KMS-11 (cell line): Measurements from ENCODE around the gene PEX6.
A peak's percentile ranks its signal among the peaks of the same experiment; 100 is the strongest.

ENCODE experiments used
- H2AFZ ChIP-seq: fragments of 200-600 bp; sonication (generic); 2 replicates; pipeline ENCODE4 v1.6.1; 2016; ENCODE audit warnings: antibody characterized with exemption, mixed run types, low read depth
- H3K27ac ChIP-seq: fragments of 200-600 bp; sonication (generic); 2 replicates; pipeline ENCODE4 v1.6.1; 2016; ENCODE audit warnings: mild to moderate bottlenecking, mixed run types
- H3K27me3 ChIP-seq: fragments of 200-600 bp; sonication (generic); 2 replicates; pipeline ENCODE4 v1.6.1; 2017; ENCODE audit warnings: mild to moderate bottlenecking, low read depth, mixed run types, moderate library complexity; ENCODE audit not compliant: insufficient read depth
- H3K36me3 ChIP-seq: fragments of 200-600 bp; sonication (generic); 2 replicates; pipeline ENCODE4 v1.6.1; 2017; ENCODE audit warnings: mild to moderate bottlenecking, mixed run types; ENCODE audit not compliant: insufficient read depth
- H3K4me1 ChIP-seq: fragments of 200-600 bp; sonication (generic); 2 replicates; pipeline ENCODE4 v1.6.1; 2016; ENCODE audit warnings: mild to moderate bottlenecking, low read depth, mixed run types; ENCODE audit not compliant: poor library complexity, severe bottlenecking
- H3K4me2 ChIP-seq: fragments of 200-600 bp; sonication (generic); 2 replicates; pipeline ENCODE4 v1.7.0; 2016; ENCODE audit warnings: mild to moderate bottlenecking, mixed run types
- H3K4me3 ChIP-seq: fragments of 200-600 bp; sonication (generic); IDR thresholded peaks from 2 replicates; pipeline ENCODE4 v1.6.1; 2017; ENCODE audit warnings: low read depth, low read length, mixed read lengths; ENCODE audit not compliant: insufficient read depth
- H3K79me2 ChIP-seq: fragments of 200-600 bp; sonication (generic); 2 replicates; pipeline ENCODE4 v1.6.1; 2016; ENCODE audit warnings: low read depth, mixed run types; ENCODE audit not compliant: insufficient read depth
- H3K9ac ChIP-seq: fragments of 200-600 bp; sonication (generic); 2 replicates; pipeline ENCODE4 v1.6.1; 2016; ENCODE audit warnings: mild to moderate bottlenecking, mixed run types
- H4K20me1 ChIP-seq: fragments of 200-600 bp; sonication (generic); 2 replicates; pipeline ENCODE4 v1.6.1; 2016; ENCODE audit warnings: mild to moderate bottlenecking, mixed run types; ENCODE audit not compliant: insufficient read depth
- TF ChIP-seq, protein P1 (sequence below): fragments of 200-600 bp; sonication (generic); conservative IDR thresholded peaks from 2 replicates; pipeline ENCODE4 v1.6.1; 2017; ENCODE audit warnings: low read depth, mild to moderate bottlenecking, antibody characterized with exemption, low read length, moderate library complexity, mixed read lengths

The PEX6 gene

GRCh38 chr6:43021270-43022047 is 42.5 kb upstream of the PEX6 start, which contains the start of gene RRP36:
Gene RRP36 (plus strand): TSS chr6:43021623. CDS start chr6:43021655, 32 bp downstream.
- H3K36me3 ChIP-seq, result no peaks in the 10 kb centered on the region
- no peaks in the 10 kb centered on the region for H4K20me1 ChIP-seq
- H2AFZ ChIP-seq, result peak within 1 kb of the TSS; percentile 87
- TF ChIP-seq, protein P1, sequence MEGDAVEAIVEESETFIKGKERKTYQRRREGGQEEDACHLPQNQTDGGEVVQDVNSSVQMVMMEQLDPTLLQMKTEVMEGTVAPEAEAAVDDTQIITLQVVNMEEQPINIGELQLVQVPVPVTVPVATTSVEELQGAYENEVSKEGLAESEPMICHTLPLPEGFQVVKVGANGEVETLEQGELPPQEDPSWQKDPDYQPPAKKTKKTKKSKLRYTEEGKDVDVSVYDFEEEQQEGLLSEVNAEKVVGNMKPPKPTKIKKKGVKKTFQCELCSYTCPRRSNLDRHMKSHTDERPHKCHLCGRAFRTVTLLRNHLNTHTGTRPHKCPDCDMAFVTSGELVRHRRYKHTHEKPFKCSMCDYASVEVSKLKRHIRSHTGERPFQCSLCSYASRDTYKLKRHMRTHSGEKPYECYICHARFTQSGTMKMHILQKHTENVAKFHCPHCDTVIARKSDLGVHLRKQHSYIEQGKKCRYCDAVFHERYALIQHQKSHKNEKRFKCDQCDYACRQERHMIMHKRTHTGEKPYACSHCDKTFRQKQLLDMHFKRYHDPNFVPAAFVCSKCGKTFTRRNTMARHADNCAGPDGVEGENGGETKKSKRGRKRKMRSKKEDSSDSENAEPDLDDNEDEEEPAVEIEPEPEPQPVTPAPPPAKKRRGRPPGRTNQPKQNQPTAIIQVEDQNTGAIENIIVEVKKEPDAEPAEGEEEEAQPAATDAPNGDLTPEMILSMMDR, result no peak
- H3K4me1 ChIP-seq, result peaks cover 37% of the 10 kb centered on the region
- peak within 1 kb of the TSS; percentile 70 for H3K27ac ChIP-seq
- no peak within 1 kb of the TSS for H3K4me3 ChIP-seq
- H3K27me3 ChIP-seq, result no peaks in the 10 kb centered on the region
- peak within 1 kb of the TSS; percentile 98 for H3K4me2 ChIP-seq
- peaks cover 29% of the 10 kb centered on the region for H3K79me2 ChIP-seq
- peak within 1 kb of the TSS; percentile 65; the same call in 1 of the 2 replicates for H3K9ac ChIP-seq

DNA sequence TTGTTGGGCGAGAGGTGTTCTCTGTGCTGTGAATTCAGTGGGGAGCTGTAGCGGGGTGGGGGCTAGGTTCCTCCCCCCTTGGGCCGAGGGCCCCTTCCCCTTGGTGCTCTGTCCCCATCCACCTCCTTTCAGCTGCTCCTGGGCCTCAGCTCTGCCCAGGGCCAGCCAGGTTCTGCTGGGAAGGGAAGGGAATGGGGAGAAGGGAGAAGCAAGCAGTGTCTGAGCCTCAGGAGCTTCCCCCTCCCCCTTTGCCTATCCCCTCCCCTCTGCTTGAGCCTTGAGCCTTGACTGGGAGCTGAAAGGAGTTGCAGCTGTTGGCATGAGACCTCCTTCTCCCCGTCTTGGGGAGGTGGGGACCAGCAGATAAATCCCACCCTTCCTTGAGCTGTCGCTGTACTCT is 41.9 kb upstream of the PEX6 start:
- peak overlapping the region; percentile 98 for H3K4me2 ChIP-seq
- H3K36me3 ChIP-seq, result no peaks in the 10 kb centered on the region
- H3K27me3 ChIP-seq, result no peaks in the 10 kb centered on the region
- TF ChIP-seq, protein P1, result no peak
- H3K4me3 ChIP-seq, result no peak overlapping the region
- H3K79me2 ChIP-seq, result peaks cover 35% of the 10 kb centered on the region
- peak overlapping the region; percentile 70 for H3K27ac ChIP-seq
- no peaks in the 10 kb centered on the region for H4K20me1 ChIP-seq
- H3K9ac ChIP-seq, result peak overlapping the region; percentile 65; the same call in 1 of the 2 replicates
- H2AFZ ChIP-seq, result peak overlapping the region; percentile 87; the same call in 1 of the 2 replicates
- peaks cover 43% of the 10 kb centered on the region for H3K4me1 ChIP-seq

GRCh38 chr6:43020052-43020705 is 41.2 kb upstream of the PEX6 start:
- Histone ChIP-seq H3K9ac (no peak overlapping the region), H2AFZ (no peak overlapping the region), H3K27ac (no peak overlapping the region), H3K4me1 (peaks cover 48% of the 10 kb centered on the region), H4K20me1 (no peaks in the 10 kb centered on the region), H3K36me3 (no peaks in the 10 kb centered on the region), H3K4me2 (no peak overlapping the region; the same call in 1 of the 2 replicates), H3K27me3 (no peaks in the 10 kb centered on the region), H3K4me3 (no peak overlapping the region), H3K79me2 (peaks cover 39% of the 10 kb centered on the region)
- TF ChIP-seq, protein P1, result no peak

GRCh38 chr6:43019152-43019551 is 40.2 kb upstream of the PEX6 start:
- H3K36me3 ChIP-seq, result no peaks in the 10 kb centered on the region
- peaks cover 53% of the 10 kb centered on the region for H3K4me1 ChIP-seq
- no peaks in the 10 kb centered on the region for H3K27me3 ChIP-seq
- peaks cover 43% of the 10 kb centered on the region for H3K79me2 ChIP-seq
- no peak overlapping the region for H2AFZ ChIP-seq
- no peaks in the 10 kb centered on the region for H4K20me1 ChIP-seq
- no peak overlapping the region for H3K4me3 ChIP-seq
- no peak overlapping the region; the same call in 1 of the 2 replicates for H3K4me2 ChIP-seq
- H3K9ac ChIP-seq, result no peak overlapping the region
- TF ChIP-seq, protein P1, result no peak
- no peak overlapping the region for H3K27ac ChIP-seq
